ENCODE data around the gene DLK2. TPM values are rescaled to one million over a fixed set of nuclear protein-coding genes. Genes with fewer than 3 reads are reported as not detected.
A peak's percentile ranks its signal among the peaks of the same experiment; 100 is the strongest.

Gene DLK2
- total and polyA plus RNA-seq, 2 of the 13 experiments (the other 11 are each of a cell fraction or from before 2014, with no cell fraction given): 1.2 to 3.8 TPM

DNA sequence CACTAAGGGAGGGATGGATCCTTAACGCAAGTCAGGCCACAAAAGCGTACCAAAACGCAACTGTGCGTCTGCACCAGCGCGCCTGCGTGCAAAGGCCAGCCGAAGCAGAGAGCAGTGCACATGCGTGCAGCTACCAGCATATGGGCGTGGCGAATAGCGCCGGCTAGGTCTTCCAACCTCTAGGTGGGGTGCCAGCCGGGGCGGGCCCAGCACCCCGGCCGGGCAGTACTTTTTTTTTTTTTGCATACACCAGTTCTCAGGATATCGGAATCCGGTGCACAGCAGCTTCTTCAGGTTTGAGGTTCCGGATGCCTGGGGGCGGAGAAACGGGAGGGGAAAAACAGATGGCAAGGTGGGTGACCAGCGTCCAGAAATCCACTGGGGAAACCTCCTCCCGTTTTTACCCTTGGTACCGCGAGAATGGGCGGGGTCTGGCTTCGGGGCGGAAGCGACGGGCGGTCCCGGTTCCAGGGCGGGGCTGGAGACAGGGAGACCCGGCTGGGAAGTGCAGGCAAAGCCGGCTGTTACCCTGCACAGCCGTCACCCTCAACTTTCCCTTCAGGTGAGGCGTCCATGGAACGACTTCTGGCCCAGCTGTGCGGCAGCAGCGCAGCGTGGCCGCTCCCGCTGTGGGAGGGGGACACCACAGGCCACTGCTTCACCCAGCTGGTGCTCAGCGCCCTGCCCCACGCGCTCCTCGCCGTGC, 27.8 kb downstream of the DLK2 start, which contains the start of gene ABCC10 (continued):
- TF ChIP-seq, protein P1, sequence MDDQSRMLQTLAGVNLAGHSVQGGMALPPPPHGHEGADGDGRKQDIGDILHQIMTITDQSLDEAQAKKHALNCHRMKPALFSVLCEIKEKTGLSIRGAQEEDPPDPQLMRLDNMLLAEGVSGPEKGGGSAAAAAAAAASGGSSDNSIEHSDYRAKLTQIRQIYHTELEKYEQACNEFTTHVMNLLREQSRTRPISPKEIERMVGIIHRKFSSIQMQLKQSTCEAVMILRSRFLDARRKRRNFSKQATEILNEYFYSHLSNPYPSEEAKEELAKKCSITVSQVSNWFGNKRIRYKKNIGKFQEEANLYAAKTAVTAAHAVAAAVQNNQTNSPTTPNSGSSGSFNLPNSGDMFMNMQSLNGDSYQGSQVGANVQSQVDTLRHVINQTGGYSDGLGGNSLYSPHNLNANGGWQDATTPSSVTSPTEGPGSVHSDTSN (CRISPR knock-in tag; IDR thresholded peaks at IDR 0.05; ENCODE audit: borderline replicate concordance): no peak
- peak; percentile 81 for TF ChIP-seq SP4 (CRISPR knock-in tag; IDR thresholded peaks at IDR 0.05)
- no peak for TF ChIP-seq SIN3B (IDR thresholded peaks at IDR 0.05; ENCODE audit: low read length)
- TF ChIP-seq, protein P2, sequence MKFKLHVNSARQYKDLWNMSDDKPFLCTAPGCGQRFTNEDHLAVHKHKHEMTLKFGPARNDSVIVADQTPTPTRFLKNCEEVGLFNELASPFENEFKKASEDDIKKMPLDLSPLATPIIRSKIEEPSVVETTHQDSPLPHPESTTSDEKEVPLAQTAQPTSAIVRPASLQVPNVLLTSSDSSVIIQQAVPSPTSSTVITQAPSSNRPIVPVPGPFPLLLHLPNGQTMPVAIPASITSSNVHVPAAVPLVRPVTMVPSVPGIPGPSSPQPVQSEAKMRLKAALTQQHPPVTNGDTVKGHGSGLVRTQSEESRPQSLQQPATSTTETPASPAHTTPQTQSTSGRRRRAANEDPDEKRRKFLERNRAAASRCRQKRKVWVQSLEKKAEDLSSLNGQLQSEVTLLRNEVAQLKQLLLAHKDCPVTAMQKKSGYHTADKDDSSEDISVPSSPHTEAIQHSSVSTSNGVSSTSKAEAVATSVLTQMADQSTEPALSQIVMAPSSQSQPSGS (CRISPR knock-in tag; IDR thresholded peaks at IDR 0.05): peak; percentile 49; the same call in 1 of the 2 replicates
- TF ChIP-seq, protein P3, sequence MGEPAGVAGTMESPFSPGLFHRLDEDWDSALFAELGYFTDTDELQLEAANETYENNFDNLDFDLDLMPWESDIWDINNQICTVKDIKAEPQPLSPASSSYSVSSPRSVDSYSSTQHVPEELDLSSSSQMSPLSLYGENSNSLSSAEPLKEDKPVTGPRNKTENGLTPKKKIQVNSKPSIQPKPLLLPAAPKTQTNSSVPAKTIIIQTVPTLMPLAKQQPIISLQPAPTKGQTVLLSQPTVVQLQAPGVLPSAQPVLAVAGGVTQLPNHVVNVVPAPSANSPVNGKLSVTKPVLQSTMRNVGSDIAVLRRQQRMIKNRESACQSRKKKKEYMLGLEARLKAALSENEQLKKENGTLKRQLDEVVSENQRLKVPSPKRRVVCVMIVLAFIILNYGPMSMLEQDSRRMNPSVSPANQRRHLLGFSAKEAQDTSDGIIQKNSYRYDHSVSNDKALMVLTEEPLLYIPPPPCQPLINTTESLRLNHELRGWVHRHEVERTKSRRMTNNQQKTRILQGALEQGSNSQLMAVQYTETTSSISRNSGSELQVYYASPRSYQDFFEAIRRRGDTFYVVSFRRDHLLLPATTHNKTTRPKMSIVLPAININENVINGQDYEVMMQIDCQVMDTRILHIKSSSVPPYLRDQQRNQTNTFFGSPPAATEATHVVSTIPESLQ (CRISPR knock-in tag; conservative IDR thresholded peaks at IDR 0.05): 0 out of 2 replicates have a peak, but pooled peaks have one; percentile 8
- TF ChIP-seq, protein P4, sequence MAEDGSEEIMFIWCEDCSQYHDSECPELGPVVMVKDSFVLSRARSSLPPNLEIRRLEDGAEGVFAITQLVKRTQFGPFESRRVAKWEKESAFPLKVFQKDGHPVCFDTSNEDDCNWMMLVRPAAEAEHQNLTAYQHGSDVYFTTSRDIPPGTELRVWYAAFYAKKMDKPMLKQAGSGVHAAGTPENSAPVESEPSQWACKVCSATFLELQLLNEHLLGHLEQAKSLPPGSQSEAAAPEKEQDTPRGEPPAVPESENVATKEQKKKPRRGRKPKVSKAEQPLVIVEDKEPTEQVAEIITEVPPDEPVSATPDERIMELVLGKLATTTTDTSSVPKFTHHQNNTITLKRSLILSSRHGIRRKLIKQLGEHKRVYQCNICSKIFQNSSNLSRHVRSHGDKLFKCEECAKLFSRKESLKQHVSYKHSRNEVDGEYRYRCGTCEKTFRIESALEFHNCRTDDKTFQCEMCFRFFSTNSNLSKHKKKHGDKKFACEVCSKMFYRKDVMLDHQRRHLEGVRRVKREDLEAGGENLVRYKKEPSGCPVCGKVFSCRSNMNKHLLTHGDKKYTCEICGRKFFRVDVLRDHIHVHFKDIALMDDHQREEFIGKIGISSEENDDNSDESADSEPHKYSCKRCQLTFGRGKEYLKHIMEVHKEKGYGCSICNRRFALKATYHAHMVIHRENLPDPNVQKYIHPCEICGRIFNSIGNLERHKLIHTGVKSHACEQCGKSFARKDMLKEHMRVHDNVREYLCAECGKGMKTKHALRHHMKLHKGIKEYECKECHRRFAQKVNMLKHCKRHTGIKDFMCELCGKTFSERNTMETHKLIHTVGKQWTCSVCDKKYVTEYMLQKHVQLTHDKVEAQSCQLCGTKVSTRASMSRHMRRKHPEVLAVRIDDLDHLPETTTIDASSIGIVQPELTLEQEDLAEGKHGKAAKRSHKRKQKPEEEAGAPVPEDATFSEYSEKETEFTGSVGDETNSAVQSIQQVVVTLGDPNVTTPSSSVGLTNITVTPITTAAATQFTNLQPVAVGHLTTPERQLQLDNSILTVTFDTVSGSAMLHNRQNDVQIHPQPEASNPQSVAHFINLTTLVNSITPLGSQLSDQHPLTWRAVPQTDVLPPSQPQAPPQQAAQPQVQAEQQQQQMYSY (CRISPR knock-in tag; IDR thresholded peaks at IDR 0.05): peak; percentile 61; the same call in 1 of the 2 replicates
- peak; percentile 94 for TF ChIP-seq ASH2L (IDR thresholded peaks at IDR 0.05; ENCODE audit: insufficient read length, low read depth, low read length)
- peak; percentile 80 for TF ChIP-seq GATAD1 (CRISPR knock-in tag; IDR thresholded peaks at IDR 0.05)
- 0 out of 2 replicates have a peak, but pooled peaks have one; percentile 66 for TF ChIP-seq RCOR2 (CRISPR knock-in tag; IDR thresholded peaks at IDR 0.05)
- 0 out of 2 replicates have a peak, but pooled peaks have one; percentile 50 for TF ChIP-seq ZIK1 (CRISPR knock-in tag; IDR thresholded peaks at IDR 0.05; ENCODE audit: borderline replicate concordance, low read depth)
- TF ChIP-seq KAT7 (CRISPR knock-in tag; IDR thresholded peaks at IDR 0.05; ENCODE audit: borderline replicate concordance): peak; percentile 84; the same call in 1 of the 2 replicates
- TF ChIP-seq ZNF891 (CRISPR knock-in tag; IDR thresholded peaks at IDR 0.05): peak; percentile 17; the same call in 1 of the 2 replicates
- TF ChIP-seq FOXA3 (CRISPR knock-in tag; IDR thresholded peaks at IDR 0.05): 0 out of 2 replicates have a peak, but pooled peaks have one; percentile 5
- peak; percentile 96 for TF ChIP-seq CHD2 (IDR thresholded peaks at IDR 0.05; ENCODE audit: low read depth, low read length)
- TF ChIP-seq AGO1 (IDR thresholded peaks at IDR 0.05; ENCODE audit: low read depth, low read length, poor library complexity, severe bottlenecking): peak; percentile 61
- peak; percentile 77; the same call in 1 of the 2 replicates for TF ChIP-seq NCOR1 (IDR thresholded peaks at IDR 0.05; ENCODE audit: borderline replicate concordance, low read length)
